Suppressor macrophage treated with lipopolysaccharide for 1 hour (primary cell): ENCODE data around the gene KCNIP1.

ENCODE experiments used
- DNase-seq, 3 donors: peaks; one replicate each; pipeline ENCODE4 v3.0.0-alpha.2; 2020 to 2022

The KCNIP1 gene

GRCh38 chr5:170503990-170504596 lies at the start of gene KCNIP1:
Gene KCNIP1, plus strand, starts transcription at chr5:170504020.
- peak in 2 of 3 donors; percentile 43 to 55 for DNase-seq

GRCh38 chr5:170463426-170463825 lies 40.4 kb upstream of the KCNIP1 start:
- DNase-seq: no peak

GRCh38 chr5:170464280-170465127 lies 39.3 kb upstream of the KCNIP1 start:
- DNase-seq: no peak

GRCh38 chr5:170466553-170466952 lies 37.3 kb upstream of the KCNIP1 start:
- no peak for DNase-seq

GRCh38 chr5:170466988-170467707 lies 36.7 kb upstream of the KCNIP1 start:
- peak; percentile 86 to 92 (median 92) for DNase-seq

GRCh38 chr5:170468633-170469285 lies 35.1 kb upstream of the KCNIP1 start:
- no peak for DNase-seq

GRCh38 chr5:170469414-170469813 lies 34.4 kb upstream of the KCNIP1 start:
- DNase-seq: no peak

- DNase-seq: no peak
Measured at GRCh38 chr5:170470275-170470674, 33.5 kb upstream of the KCNIP1 start.

GRCh38 chr5:170470808-170471404 lies 32.9 kb upstream of the KCNIP1 start:
- no peak for DNase-seq

GRCh38 chr5:170471551-170472178 lies 32.2 kb upstream of the KCNIP1 start:
- DNase-seq: peak in 1 of 3 donors; percentile 38

GRCh38 chr5:170473642-170474041 lies 30.2 kb upstream of the KCNIP1 start:
- no peak for DNase-seq

GRCh38 chr5:170474489-170475274 lies 29.1 kb upstream of the KCNIP1 start:
- DNase-seq: no peak

- no peak for DNase-seq
Measured at GRCh38 chr5:170475294-170476000, 28.4 kb upstream of the KCNIP1 start.

GRCh38 chr5:170476704-170477103 lies 27.1 kb upstream of the KCNIP1 start:
- DNase-seq: no peak

- no peak for DNase-seq
Measured at GRCh38 chr5:170477906-170478305, 25.9 kb upstream of the KCNIP1 start.

- DNase-seq: no peak
Measured at GRCh38 chr5:170478306-170478705, 25.5 kb upstream of the KCNIP1 start.

- peak; percentile 55 to 73 (median 71) for DNase-seq
Measured at GRCh38 chr5:170479484-170479883, 24.3 kb upstream of the KCNIP1 start.

- DNase-seq: no peak
Measured at GRCh38 chr5:170480260-170480659, 23.6 kb upstream of the KCNIP1 start.

- DNase-seq: no peak
Measured at GRCh38 chr5:170481849-170482248, 22.0 kb upstream of the KCNIP1 start.

GRCh38 chr5:170482511-170482910 lies 21.3 kb upstream of the KCNIP1 start:
- no peak for DNase-seq
